ENCODE results near the gene STAT5B.
A peak's percentile ranks its signal among the peaks of the same experiment; 100 is the strongest.
"Not testable (repeated sequence)": the region's sequence is repeated elsewhere in the genome, so short reads cannot be mapped to it uniquely, and the experiment has no call there.

Gene STAT5B

DNA sequence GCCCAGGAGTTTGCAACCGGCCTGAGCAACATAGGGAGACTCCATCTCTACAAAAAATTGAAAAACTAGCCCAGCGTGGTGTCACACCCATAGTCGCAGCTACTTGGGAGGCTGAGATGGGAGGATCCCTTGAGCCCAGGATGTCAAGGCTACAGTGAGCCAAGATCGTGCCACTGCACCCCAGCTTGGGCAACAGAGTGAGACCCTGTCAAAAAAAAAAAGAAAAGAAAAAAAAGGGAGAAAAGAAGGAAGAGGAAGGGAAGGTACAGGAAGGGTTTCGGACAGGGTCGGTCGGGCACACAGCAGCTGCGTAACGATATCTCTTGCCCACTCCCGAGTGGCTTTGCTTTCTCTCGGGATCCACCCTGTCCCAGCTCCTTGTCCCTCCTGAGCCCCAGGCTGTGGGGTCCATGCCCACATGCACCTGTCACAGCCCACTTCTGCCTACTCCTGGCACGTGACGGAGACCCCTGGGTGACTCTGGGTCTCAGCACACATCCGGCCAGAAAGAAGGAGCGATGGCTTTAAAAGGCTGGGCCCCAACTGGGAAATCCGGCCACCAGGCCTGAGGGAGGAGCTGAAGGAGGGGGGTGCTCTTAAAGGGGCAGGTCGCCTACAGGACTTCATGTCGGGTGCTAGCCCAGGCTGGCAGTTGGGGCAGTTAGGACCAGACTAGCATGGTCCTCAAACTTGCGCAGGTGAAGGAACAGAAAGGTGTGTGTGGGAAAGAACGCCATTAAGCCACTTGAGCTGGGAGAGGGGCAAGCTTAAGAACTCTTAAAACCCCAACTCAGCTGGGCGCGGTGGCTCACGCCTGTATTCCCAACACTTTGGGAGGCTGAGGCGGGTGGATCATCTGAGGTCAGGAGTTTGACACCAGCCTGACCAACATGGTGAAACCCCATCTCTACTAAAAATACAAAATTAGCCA lies 82.0 kb downstream of the STAT5B start, which contains the start of gene GHDC:
TSS of gene GHDC (minus strand) at position 526 of the 931 bp plus-strand sequence. CDS start 913 bp downstream, outside the sequence.
- peak; percentile 83 for DNase-seq (ENCODE audit: low spot score)

DNA sequence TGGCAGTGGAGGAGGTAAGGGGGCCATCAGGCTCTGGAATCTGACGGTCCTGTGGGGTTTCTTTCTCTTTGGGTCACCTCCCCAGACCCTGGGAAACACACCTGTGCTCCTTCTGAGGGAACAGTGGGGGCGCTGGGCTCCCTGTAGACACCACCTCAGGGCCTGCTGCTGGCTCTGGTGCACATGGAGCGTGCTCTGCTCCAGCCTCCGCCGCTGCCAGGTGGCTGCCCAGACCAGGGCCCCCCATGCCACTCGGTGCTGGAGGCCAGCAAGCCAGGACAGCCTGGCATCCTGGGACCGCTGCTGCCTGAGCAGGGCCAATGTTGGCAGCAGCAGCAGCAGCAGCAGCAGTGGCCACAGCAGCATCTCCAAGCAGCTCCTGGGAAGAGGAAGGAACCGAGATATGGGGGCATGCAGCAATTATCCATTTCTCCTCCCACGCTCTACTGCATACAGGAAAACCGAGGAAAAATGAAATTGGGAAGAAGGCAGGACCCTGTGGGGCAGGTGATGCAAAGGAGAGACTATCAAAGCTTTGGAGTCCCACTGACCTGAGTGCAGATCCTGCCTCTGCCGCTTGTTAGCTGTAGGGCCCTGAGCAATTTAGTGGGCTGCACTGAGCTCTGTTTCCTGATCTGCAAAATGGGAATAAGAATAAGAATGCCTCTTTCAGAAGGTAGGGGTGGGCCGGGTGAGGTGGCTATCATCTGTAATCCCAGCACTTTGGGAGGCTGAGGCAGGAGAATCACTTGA lies 82.8 kb downstream of the STAT5B start:
- DNase-seq (ENCODE audit: low spot score) = no peak

DNA sequence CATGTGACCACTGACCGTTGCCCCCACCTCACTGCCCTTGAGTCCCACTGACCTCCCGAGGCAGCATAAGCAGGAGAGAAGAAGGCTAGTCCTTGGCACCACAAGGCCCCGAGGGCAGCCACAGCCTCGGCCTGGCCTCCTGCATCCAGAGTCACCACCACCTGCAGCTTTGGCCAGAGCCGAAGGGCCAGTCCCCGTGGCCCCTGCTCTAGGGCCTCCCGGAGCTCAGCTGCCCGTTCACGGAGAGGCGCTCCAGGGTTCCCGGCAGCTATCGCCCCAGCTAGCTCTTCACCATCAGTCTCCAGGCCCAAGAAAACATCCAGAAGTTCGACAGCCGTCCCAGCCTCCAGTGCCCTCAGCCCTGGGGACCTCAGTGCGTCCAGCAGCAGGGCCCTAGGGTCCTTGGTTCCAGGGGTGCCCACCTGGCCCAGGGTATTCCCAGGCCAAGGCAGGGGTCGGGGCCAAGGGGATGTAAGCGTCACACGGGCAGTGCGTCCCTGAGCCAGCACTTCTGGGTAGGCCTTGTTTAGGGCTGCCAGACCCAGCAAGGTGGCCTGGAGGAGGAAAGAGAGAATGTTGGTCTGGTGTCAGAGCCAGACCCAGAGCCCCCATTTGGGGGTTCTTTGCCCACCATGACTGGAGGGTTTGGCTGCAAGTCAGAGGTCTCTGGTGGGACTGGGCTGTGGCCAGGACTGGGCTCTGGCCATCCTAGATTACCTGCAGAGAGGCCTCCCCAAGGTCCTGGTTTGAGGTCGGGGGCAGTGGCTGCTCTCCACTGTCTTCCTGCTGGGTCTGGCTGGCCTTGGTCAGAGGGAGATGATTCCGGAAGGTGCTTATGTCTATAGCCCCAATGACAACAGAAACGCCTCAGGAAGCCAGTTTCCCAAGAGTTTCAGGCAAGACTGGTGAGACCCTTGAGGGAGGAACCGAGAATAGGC lies 83.7 kb downstream of the STAT5B start:
- DNase-seq (ENCODE audit: low spot score) = no peak

DNA sequence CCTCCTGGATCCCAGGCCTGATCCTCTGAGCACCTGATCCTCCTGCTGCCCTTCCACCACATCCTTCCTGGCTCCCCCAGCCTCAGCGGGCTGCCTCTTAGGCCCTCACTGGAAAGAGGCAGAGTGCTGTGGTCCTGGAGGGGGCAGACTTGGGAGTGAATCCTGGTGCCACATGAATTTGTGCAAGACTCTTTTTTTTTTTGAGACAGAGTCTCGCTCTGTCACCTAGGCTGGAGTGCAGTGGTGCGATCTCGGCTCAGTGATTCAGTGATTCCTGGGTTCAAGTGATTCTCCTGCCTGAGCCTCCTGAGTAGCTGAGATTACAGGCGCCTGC lies 84.9 kb downstream of the STAT5B start:
- no peak for DNase-seq (ENCODE audit: low spot score)

DNA sequence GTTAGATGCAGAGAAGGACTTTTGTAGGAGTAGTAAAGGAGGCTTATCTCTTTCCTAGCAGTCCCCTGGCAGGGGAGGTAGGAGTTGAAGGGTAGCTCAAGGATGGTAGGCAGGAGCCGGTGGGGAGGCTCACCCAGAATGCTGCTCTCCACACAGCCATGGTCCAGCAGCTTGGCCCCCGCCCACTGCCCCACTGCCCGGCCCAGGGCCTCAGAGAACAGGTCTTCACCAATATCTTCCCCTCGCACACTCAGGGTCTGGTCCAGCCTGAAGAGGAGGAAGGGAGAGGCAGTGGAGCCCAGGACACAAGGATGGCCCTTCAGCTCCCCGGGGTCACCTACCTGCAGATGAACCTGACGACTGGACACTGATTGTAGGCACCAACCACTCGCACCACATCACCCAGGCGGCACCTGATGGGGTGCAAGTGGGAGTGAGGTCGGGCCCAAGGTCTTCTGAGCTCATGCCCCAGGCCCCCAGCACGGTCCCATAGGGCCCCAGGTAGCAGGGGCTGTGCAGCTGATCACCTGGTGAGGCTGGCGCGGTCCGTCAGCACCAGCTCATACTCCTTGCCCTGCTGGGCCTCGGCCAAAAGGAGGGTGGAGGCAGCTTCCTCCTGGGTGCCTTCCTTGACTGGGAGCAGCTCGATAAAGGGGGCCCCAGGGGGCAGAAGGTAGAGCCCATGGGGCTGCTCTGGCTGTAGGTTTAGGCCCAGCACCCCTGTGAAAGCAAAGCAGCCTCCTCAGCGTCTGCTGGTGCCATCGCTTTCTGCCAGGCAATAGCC lies 85.5 kb downstream of the STAT5B start:
- DNase-seq (ENCODE audit: low spot score) = no peak

DNA sequence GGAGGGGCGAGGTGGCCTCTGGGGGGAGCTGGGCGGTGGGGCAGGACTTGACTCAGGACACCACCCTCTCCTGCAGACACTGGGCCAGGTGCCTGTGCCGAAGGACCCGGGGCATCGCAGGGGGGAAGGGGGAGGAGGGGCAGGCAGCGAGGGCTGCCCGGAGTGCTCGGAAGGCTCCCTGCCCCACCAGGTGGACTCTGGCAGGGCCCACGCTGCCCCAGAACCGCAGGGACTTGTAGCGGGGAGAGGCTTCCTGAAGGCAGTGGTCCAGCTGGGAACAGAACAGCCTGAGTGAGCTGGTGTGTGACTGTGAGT lies 86.6 kb downstream of the STAT5B start:
- DNase-seq (ENCODE audit: low spot score) = no peak

- DNase-seq (ENCODE audit: low spot score) = no peak
These were observed 87.2 kb downstream of the STAT5B start for GRCh38 chr17:42188749-42189650.

DNA sequence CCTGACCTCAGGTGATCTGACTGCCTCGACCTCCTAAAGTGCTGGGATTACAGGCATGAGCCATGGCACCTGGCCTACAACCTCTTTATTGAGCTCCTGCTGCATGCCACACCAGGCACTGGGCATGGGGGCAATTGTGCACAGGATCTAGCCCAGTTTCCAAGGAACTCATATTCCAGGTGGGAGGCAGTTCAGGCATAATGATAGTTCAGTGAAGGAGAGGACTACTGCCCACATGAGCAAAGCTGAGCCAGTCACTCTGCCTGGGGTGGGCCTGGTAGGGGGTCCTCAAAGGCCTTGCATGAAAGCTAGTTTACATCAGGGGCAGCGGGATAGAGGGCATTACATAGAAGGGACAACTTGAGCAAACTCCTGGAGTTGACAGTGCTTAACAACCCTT lies 88.4 kb downstream of the STAT5B start:
- no peak for DNase-seq (ENCODE audit: low spot score)

DNA sequence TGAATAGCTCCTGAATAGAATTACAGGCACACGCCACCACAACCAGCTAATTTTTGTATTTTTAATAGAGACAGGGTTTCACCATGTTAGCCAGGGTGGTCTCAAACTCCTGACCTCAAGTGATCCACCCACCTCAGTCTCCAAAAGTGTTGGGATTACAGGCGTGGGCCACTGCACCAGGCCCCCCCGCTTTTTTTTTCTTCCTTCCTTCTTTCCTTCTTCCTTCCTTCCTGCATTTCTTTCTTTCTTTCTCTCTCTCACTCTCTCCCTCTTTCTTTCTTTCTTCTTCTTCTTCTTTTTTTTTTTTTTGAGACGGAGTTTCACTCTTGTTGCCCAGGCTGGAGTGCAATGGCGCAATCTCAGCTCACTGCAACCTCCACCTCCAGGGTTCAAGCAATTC lies 90.0 kb downstream of the STAT5B start:
- DNase-seq (ENCODE audit: low spot score) = not testable (repeated sequence)

GRCh38 chr17:42185621-42185930 lies 90.6 kb downstream of the STAT5B start:
- DNase-seq (ENCODE audit: low spot score) = no peak

DNA sequence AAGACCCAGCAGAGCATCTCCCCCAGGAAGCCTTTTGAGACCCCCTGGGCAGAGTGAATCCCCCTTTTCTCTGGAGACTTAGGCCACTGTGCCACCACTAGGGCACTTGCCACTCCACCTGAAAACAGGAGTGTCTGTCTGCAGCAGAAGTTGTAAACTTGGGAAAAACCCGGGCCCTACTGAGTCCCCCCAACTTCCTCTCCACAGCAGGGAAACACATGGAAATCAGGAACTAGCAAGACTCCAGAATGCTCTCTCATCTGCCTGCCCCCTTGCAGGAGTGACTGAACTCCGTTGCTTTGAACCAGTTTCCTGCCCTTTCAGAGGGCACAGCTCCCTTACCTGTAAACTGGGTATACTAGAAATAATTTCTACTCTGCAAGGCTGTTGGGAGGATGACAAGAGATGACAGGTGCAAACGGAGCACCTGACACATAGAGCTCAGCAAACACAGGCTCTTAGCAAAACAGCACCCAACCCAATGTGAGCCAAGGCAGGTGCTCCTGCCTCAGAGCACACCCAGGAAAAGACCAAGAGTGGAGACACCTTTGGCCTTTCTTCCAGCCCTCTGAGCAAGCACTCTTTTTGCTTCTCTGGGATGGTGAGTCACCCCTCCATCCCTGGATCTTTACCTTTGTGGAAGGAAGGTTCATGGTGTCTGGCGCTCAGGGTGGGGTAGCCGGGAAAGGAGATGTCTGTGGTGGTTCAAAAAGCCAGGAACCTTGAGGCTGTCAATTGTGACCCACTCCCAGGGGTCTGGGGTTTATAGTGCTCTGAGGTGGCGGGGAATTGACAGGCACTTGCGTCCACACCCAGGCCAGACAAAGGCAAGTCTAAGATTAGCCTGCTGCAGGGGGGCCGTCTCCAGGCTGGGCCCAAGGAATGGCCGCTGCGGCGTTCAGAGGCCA lies 91.2 kb downstream of the STAT5B start, which contains the start of gene HCRT:
TSS of gene HCRT (minus strand) at position 740 of the 908 bp plus-strand sequence. CDS start at position 653, 87 bp downstream.
- DNase-seq (ENCODE audit: low spot score) = no peak

DNA sequence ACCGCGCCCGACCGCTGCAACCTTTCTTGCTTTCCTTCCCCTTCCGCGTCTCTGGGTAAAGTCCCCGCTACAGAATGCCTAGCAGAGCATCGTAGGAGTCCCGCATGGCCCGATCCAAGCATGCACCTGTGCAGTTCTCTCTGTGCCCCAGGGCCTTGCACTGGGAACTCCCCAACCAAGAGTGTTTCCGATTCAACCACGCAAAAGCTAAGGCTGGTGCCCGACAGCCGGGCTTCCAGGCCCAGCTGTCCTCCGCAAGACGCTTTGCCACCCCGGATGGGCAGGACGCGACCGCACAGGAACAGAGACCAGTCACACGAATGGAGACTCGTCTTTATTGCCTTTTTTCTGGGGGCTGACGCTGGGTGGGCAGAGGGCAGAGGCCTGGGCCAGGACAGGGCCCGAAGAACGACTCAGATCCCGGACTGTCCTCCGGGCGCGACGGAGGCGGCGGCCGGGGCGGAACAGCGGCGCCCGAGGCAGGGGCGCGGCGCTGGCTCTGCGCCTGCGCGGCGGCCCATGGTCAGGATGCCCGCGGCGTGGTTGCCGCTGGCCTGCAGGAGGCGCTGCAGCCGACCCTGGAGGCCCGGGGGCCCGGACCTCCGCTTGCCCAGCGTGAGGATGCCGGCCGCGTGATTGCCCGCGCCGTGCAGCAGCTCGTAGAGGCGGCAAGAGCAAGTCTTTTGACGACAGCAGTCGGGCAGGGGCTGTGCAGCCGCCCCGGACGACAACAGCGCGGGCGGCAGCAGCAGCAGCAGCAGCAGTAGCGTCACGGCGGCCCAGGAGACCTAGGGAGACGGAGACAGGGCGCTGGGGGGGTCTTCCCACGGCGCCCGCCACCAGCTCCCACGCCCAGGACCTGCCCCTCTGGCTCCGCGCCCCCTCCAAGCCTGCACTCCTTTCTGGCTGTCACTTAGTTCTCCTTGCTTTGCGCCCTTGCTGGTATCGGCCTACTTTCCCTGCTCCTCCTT lies 92.2 kb downstream of the STAT5B start:
- DNase-seq (ENCODE audit: low spot score) = peak; percentile 83

GRCh38 chr17:42182927-42183734 lies 93.1 kb downstream of the STAT5B start:
- DNase-seq (ENCODE audit: low spot score) = no peak

GRCh38 chr17:42181851-42182207 lies 94.4 kb downstream of the STAT5B start:
- DNase-seq (ENCODE audit: low spot score) = no peak

DNA sequence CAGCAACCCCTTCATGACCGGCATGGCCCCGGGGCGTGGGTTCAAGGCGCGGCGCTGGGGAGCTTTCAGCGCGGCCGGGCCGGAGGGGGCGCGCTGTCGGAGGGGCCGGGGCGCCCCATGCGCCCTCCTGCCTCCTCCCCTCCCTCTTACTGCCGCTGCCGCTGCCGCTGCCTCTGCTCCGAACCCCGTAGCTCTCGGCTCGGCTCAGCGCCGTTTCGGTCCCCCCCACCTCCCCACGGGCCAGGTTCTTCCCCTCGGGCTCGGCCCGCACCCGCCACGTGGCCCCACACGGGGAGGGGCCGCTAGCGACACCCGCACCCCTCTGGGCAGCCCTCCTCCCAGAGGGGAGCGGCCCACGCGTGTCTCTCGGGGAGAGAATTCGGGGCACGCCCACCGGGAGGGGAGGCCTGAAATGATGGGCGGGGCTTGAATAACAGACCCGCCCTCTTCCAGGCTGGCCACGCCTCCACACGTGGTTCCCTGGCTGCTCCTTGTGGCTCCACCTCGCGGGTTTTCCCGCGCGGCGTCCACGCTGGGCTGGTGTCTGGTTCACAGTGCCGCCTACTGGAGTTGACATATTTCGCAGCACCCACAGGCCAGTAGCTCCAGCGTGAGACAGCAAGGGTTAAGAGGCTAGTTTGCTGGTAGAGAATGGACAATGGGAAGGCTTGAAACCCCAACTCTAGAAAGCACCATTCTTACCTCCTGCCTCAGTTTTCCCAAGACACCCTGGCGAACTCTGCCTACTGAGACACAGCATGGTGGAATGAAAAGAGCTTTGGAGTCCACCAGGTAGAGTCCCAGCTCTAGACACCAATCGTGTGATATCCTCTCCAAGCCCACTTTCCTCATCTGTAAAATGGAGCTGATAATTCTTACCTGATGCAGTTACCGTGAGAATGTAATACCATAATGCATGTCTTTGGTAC lies 95.0 kb downstream of the STAT5B start, which contains the start of gene KCNH4:
TSS of gene KCNH4 (minus strand) at position 221 of the 929 bp plus-strand sequence. CDS start at position 24, 197 bp downstream.
- no peak for DNase-seq (ENCODE audit: low spot score)

DNA sequence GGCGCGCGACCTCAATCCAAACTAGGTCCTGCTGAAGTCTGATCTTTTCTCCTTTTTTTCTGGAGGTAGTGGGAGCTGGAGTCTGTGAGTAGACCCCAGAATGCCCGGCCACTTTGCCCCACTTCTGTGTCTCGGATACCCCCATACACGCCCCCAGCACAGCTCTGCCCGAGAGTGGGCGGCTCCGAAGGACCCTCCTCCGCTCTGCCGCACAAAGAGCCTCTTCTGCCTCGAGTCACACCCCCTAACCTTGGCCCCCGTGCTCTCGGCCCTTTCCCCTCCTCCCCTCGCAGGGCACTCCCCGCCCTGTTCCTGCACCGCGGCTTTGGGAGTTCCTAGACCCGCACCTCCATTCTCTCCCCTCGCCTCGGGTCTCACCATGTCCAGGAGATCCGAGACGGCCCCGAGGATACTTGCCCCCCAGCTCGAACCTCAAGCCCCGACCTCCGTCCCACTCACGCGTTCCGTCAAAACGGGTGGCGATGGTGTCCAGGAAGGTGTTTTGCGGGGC lies 95.7 kb downstream of the STAT5B start:
- DNase-seq (ENCODE audit: low spot score) = no peak
